ENCODE data around the gene DPEP2.

The DPEP2 gene

DNA sequence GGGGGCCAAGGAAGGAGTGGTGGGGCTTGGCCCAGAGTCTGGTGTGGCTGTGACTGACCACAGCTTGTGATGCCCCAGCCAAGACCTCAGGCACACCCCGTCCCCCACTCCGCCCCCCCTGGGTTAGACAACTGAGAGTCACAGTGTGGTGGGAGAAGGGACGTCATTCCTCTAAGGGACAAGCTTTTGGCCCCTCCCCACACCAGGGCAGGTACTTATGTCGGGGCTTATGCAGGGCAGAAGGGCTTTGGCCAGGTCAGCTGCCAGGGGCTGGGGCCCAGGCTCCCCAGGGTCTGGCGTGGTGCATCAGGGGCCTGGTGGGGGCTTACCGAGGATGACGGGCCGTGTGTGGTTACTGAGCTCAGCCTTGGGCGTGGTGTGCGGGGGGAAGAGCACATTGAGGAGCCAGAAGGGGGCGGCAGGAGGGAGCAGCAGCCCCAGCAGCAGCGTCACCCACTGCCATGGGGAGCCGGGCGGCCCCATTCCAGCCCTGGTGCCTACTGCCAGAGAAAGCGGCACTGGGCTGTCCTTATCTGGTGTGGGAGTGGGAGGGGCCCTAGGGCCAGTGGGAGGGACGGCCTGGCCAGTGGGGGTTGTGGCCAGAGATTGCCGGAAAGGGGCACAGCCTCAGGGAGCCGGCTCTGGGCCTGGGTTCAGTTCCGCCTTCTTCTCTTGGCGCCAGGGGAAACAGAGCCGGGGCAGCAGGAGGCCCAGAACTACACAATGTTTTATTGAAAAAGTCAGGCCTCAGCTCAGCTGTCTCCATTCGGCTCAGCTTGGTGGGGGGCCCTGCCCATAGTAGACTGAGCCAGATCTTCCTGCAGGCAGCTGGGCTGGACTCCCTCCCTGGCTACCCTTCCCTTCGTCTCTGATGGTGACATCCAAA, 55.4 kb downstream of the DPEP2 start, which contains the start of gene LCAT:
TSS of gene LCAT (minus strand) at position 502 of the 886 bp plus-strand sequence. CDS start at position 483, 19 bp downstream.
- no peak for DNase-seq (ENCODE audit: low read depth)
- no peak within 1 kb of the TSS for H3K4me3 ChIP-seq (replicated peaks; ENCODE audit: low read depth, low read length)
- TF ChIP-seq, protein P1, sequence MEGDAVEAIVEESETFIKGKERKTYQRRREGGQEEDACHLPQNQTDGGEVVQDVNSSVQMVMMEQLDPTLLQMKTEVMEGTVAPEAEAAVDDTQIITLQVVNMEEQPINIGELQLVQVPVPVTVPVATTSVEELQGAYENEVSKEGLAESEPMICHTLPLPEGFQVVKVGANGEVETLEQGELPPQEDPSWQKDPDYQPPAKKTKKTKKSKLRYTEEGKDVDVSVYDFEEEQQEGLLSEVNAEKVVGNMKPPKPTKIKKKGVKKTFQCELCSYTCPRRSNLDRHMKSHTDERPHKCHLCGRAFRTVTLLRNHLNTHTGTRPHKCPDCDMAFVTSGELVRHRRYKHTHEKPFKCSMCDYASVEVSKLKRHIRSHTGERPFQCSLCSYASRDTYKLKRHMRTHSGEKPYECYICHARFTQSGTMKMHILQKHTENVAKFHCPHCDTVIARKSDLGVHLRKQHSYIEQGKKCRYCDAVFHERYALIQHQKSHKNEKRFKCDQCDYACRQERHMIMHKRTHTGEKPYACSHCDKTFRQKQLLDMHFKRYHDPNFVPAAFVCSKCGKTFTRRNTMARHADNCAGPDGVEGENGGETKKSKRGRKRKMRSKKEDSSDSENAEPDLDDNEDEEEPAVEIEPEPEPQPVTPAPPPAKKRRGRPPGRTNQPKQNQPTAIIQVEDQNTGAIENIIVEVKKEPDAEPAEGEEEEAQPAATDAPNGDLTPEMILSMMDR (IDR thresholded peaks at IDR 0.05; ENCODE audit: low read length, missing control alignments) = no peak

DNA sequence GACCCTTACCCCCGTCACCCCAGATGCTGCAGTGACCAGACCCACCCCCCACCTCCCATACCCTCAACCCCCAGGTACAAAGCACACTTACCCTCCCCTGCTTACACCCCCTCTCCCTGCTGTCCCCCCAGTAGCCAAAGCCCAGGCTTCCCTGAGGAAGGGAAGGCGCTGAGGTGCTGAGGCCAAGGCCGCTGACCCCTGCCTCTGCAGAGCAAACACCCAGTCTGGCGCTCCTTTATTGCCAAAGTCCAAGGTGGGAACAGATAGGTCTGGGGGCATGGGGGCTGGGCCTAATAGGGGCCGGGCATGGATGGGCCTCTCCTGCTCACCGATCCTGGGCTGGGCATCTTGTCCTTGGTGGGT, 56.0 kb downstream of the DPEP2 start:
- DNase-seq (ENCODE audit: low read depth) = no peak
- H3K4me3 ChIP-seq (replicated peaks; ENCODE audit: low read depth, low read length) = no peak overlapping the region
- TF ChIP-seq, protein P1 (IDR thresholded peaks at IDR 0.05; ENCODE audit: low read length, missing control alignments) = no peak

DNA sequence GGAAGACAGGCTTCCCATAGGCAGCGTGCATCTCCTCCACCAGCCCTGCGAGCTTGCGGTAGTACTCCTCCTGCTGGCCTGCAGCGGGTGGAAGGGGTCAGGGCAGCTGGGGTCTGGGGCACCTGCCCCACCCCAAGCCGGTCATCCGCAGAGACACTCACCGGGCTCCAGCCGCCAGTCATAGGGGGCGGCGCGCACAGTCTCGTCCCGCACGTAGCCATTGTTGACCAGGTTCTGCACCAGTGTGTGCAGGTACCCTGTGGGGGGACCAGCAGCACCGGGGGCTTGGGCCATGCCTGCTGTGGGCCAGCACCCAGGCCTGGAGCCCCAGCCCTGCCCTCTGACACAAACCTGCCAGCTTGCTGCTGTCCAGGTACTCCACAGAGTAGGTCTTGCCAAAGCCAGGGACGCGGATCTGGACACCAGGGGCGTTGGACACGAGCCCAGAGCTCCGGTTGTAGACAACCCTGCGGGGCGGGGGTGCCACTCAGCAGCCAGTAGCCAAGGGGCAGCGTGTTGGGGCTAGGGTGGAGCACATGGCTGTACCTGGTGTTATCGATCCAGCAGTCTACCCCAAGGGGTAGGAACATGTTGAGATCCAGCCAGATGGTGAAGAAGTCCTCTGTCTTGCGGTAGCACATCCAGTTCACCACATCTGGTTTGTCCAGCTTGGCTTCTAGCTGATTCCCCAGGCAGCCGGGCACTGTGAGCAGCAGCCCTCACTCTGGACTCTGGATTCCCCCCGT, 56.6 kb downstream of the DPEP2 start:
- TF ChIP-seq, protein P1 (IDR thresholded peaks at IDR 0.05; ENCODE audit: low read length, missing control alignments) = no peak
- H3K4me3 ChIP-seq (replicated peaks; ENCODE audit: low read depth, low read length) = no peak overlapping the region
- no peak for DNase-seq (ENCODE audit: low read depth)

DNA sequence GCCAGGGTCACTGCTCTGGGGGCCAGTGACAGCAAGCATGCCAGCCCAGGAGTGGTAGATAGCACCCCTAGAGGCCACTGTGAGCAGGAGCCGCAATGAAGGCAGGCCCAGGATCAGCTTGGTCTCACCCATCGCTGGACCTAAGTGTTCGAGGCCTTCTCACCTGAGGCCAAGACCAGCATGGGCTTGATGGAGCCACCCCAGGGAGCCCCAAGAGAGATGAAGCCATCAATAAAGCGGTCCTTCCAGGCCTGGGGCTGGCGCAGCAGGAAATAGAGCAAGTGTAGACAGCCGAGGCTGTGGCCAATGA, 57.1 kb downstream of the DPEP2 start:
- no peak overlapping the region for H3K4me3 ChIP-seq (replicated peaks; ENCODE audit: low read depth, low read length)
- TF ChIP-seq, protein P1 (IDR thresholded peaks at IDR 0.05; ENCODE audit: low read length, missing control alignments) = peak; percentile 69
- peak; percentile 44 for DNase-seq (ENCODE audit: low read depth)

DNA sequence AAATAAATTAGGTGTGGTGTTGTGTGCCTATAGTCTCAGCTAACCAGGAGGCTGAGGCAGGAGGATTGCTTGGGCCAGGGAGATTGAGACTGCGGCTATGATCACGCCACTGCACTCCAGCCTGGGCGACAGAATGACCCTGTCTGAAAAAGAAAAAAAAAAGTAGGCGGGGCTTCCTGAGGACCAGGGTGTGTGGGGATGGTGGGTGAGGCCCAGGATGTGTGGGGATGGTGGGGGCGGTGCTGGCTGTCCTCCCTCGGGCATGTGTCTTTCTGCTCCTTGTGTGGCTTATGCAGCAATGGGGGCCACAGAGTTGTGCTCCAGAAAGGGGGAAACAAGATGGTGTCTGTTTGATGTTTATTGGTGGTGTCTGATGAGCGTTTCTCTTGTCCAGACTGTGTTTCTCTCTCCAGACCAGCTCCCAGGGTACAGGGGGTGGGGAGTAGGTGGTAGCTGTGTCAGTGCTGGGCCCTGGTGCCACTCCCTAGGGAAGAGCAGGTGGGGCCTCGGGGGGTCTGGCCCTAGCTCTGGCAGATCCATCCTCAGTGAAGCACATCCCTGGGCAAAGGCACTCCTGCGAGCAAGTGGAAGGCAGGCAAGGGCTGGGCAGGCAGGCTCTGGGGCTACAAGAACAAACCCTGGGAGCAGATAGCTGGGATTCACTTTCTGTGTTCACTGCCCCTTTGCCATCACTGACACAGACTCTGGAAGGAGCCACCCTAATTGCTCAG, 57.6 kb downstream of the DPEP2 start:
- no peak overlapping the region for H3K4me3 ChIP-seq (replicated peaks; ENCODE audit: low read depth, low read length)
- TF ChIP-seq, protein P1 (IDR thresholded peaks at IDR 0.05; ENCODE audit: low read length, missing control alignments) = no peak
- no peak for DNase-seq (ENCODE audit: low read depth)

DNA sequence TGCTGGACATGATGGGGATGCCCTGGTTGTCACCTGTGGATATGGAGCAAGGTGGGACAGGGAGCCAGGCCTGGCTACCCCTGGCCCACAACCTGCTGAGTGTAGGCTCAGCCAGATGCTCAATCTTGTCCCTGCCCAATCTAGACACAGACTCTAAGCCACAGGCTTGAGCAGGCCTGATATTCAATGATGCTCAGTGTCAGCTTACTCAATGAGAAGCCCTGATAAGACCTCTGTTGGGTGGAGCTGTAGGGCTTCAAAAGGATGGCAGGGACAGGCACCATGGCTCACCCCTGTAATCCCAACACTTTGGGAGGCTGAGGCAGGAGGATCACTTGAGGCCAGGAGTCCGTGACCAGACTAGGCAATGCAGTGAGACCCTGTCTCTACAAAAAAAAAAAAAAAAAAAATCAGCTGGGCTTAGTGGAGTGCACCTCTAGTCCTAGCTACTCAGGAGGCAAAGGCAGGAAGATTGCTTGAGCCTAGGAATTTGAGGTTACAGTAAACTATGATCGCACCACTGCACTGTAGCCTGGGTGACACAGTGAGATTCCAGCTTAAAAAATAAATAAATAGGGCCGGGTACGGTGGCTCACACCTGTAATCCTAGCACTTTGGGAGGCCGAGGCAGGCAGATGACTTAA, 58.7 kb downstream of the DPEP2 start:
- no peak for DNase-seq (ENCODE audit: low read depth)
- no peak overlapping the region for H3K4me3 ChIP-seq (replicated peaks; ENCODE audit: low read depth, low read length)
- TF ChIP-seq, protein P1 (IDR thresholded peaks at IDR 0.05; ENCODE audit: low read length, missing control alignments) = no peak

Measured in fibroblast of pulmonary artery (primary cell).